ENCODE results near the gene MPND. TPM values are rescaled to one million over a fixed set of nuclear protein-coding genes. Genes with fewer than 3 reads are reported as not detected.

The MPND gene
- total and polyA plus RNA-seq, 2 of the 13 experiments (the other 11 are each of a cell fraction or from before 2014, with no cell fraction given), result 10.8 to 15.8 TPM

GRCh38 chr19:4375164-4376027 lies 32.0 kb downstream of the MPND start (continued):
- TF ChIP-seq ARID4A (CRISPR knock-in tag; IDR thresholded peaks at IDR 0.05; ENCODE audit: borderline replicate concordance), result peak; percentile 32; the same call in 1 of the 2 replicates
- no peak for TF ChIP-seq ZNF513 (CRISPR knock-in tag; conservative IDR thresholded peaks at IDR 0.05)
- no peak for TF ChIP-seq ZFP36L2 (CRISPR knock-in tag; IDR thresholded peaks at IDR 0.05)
- TF ChIP-seq NCOA2 (CRISPR knock-in tag; IDR thresholded peaks at IDR 0.05), result peak; percentile 20; the same call in 1 of the 2 replicates
- TF ChIP-seq ZNF263 (CRISPR knock-in tag; IDR thresholded peaks at IDR 0.05), result no peak
- TF ChIP-seq ZNF761 (CRISPR knock-in tag; conservative IDR thresholded peaks at IDR 0.05), result no peak
- peak; percentile 43; the same call in 1 of the 2 replicates for TF ChIP-seq ZNF574 (CRISPR knock-in tag; IDR thresholded peaks at IDR 0.05)
- TF ChIP-seq ATF4 (CRISPR knock-in tag; IDR thresholded peaks at IDR 0.05), result 0 out of 4 replicates have a peak, but pooled peaks of 1 of the 2 experiments have one; percentile 19
- TF ChIP-seq ELF3 (CRISPR knock-in tag; IDR thresholded peaks at IDR 0.05), result 0 out of 2 replicates have a peak, but pooled peaks have one; percentile 12
- TF ChIP-seq PRDM4 (CRISPR knock-in tag; IDR thresholded peaks at IDR 0.05; ENCODE audit: borderline replicate concordance), result no peak
- TF ChIP-seq ZBTB44 (CRISPR knock-in tag; IDR thresholded peaks at IDR 0.05), result no peak
- TF ChIP-seq HNRNPL (IDR thresholded peaks at IDR 0.05; ENCODE audit: low read depth, low read length), result 0 out of 2 replicates have a peak, but pooled peaks have one; percentile 29
- TF ChIP-seq KDM6A (CRISPR knock-in tag; IDR thresholded peaks at IDR 0.05; ENCODE audit: low read depth), result 0 out of 2 replicates have a peak, but pooled peaks have one; percentile 15

Data from HepG2 (cell line).